ENCODE results near the gene DENND6A. TPM values are rescaled to one million over a fixed set of nuclear protein-coding genes. Genes with fewer than 3 reads are reported as not detected.

DENND6A gene
- total and polyA plus RNA-seq, 2 of the 13 experiments (the other 11 are each of a cell fraction or from before 2014, with no cell fraction given) = 9.4 to 11.1 TPM

- TF ChIP-seq ARID3A (IDR thresholded peaks at IDR 0.05; ENCODE audit: low read depth, low read length) = no peak
- peak; percentile 88 for TF ChIP-seq UBTF (CRISPR knock-in tag; IDR thresholded peaks at IDR 0.05)
- TF ChIP-seq SNAPC5 (CRISPR knock-in tag; IDR thresholded peaks at IDR 0.05; ENCODE audit: borderline replicate concordance) = no peak
- TF ChIP-seq SNRNP70 (IDR thresholded peaks at IDR 0.05; ENCODE audit: low read depth, low read length) = no peak
- TF ChIP-seq NR2F6 (IDR thresholded peaks at IDR 0.05) = no peak
- TF ChIP-seq NR2F6 (CRISPR knock-in tag; IDR thresholded peaks at IDR 0.05) = peak; percentile 59; the same call in 1 of the 2 replicates
- no peak for TF ChIP-seq LRRFIP1 (CRISPR knock-in tag; conservative IDR thresholded peaks at IDR 0.05)
- no peak for TF ChIP-seq ZUFSP (CRISPR knock-in tag; IDR thresholded peaks at IDR 0.05; ENCODE audit: borderline replicate concordance)
- no peak for TF ChIP-seq ZNF136 (CRISPR knock-in tag; IDR thresholded peaks at IDR 0.05; ENCODE audit: low read depth)
- TF ChIP-seq ATRX (CRISPR knock-in tag; IDR thresholded peaks at IDR 0.05; ENCODE audit: borderline replicate concordance) = no peak
- TF ChIP-seq YEATS4 (CRISPR knock-in tag; IDR thresholded peaks at IDR 0.05; ENCODE audit: borderline replicate concordance) = peak; percentile 97
- no peak for TF ChIP-seq KDM4B (CRISPR knock-in tag; IDR thresholded peaks at IDR 0.05)
- peak; percentile 87 for TF ChIP-seq TFDP2 (CRISPR knock-in tag; IDR thresholded peaks at IDR 0.05)
- TF ChIP-seq E2F5 (CRISPR knock-in tag; conservative IDR thresholded peaks at IDR 0.05) = peak; percentile 75; the same call in 1 of the 2 replicates
- TF ChIP-seq ZNF276 (CRISPR knock-in tag; IDR thresholded peaks at IDR 0.05; ENCODE audit: low read depth) = peak; percentile 95
These were observed at the start of gene DENND6A (continued) for GRCh38 chr3:57692396-57693147.
